Erythroblast (primary cell): Measurements from ENCODE around the gene SLC1A2.

ENCODE experiments used
- GATA1 ChIP-seq: IDR thresholded peaks from 2 replicates; pipeline ENCODE4 v1.6.1; 2011; ENCODE audit warnings: low read depth, mild to moderate bottlenecking, control low read depth, low read length, moderate library complexity
- POLR2A ChIP-seq: IDR thresholded peaks from 2 replicates; pipeline ENCODE4 v1.6.1; 2011; ENCODE audit warnings: mild to moderate bottlenecking, low read length

- TF ChIP-seq POLR2A (no peak), GATA1 (no peak)
Measured at GRCh38 chr11:35208795-35209194, 210.6 kb downstream of the SLC1A2 start.
